DMS 273 treated with DMSO at 0.1 percent for 48 hours (cell line): ENCODE measurements around the gene PINK1.
"Not testable (repeated sequence)": the region's sequence is repeated elsewhere in the genome, so short reads cannot be mapped to it uniquely, and the experiment has no call there.

Source experiments
- DNase-seq: peaks from one replicate; lab custom pipeline; 2025; lab: John Stamatoyannopoulos, UW

Gene PINK1

DNA sequence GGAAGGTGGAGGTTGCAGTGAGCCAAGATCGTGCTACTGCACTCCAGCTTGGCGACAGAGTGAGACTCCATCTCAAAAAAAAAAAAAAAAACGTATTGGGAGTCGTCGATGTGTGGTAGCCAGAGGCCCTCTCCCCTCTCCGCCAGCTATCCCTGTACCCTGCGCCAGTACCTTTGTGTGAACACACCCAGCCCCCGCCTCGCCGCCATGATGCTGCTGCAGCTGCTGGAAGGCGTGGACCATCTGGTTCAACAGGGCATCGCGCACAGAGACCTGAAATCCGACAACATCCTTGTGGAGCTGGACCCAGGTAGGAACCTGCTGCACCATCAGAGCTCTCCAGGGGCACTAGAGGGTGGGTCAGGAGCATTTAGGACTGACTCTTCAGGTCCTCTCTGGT is 12.2 kb downstream of the PINK1 start:
- DNase-seq: no peak

DNA sequence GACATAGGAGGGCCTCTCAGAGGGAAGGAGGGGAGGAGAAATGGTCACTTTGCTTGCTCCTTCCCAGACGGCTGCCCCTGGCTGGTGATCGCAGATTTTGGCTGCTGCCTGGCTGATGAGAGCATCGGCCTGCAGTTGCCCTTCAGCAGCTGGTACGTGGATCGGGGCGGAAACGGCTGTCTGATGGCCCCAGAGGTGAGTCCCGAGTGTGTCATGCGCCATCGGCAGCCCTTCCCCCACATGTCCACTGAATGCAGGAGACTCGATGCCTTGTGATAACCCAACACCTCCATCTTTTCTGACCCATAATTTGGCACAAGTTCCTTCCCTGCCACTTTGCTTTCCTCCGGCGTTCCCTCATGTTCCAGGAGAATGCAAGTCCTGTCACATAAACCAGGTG is 15.2 kb downstream of the PINK1 start:
- DNase-seq: no peak

DNA sequence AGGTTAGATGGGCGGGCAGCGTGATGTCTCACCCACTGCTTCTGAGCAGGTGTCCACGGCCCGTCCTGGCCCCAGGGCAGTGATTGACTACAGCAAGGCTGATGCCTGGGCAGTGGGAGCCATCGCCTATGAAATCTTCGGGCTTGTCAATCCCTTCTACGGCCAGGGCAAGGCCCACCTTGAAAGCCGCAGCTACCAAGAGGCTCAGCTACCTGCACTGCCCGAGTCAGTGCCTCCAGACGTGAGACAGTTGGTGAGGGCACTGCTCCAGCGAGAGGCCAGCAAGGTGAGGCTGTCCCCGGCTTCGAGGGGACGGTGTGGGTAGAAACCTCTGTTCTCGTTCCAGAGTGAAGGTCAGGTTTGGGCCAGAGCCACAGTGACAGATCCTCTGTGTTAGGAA is 15.7 kb downstream of the PINK1 start:
- DNase-seq: no peak

DNA sequence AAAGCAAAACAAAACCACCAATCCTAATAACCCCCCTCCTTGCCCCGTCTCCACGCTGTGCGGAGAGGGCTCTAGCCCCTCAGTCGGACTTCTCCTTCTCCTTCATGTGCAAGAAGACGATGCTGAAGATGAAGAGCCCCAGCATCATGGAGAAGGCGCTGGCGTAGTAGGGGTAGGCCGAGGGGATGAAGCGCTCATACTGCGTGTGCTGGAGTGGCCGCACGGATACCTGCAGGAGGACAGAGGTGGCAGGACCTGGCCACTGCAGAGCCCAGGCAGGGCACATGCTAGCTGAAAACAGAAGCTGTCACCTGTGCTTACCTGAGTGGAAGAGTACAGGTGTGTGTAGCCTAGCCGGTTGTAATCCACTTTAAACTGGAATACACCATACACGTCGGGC is 19.0 kb downstream of the PINK1 start:
- no peak for DNase-seq

GRCh38 chr1:20654104-20654690 is 20.9 kb downstream of the PINK1 start:
- DNase-seq: no peak

DNA sequence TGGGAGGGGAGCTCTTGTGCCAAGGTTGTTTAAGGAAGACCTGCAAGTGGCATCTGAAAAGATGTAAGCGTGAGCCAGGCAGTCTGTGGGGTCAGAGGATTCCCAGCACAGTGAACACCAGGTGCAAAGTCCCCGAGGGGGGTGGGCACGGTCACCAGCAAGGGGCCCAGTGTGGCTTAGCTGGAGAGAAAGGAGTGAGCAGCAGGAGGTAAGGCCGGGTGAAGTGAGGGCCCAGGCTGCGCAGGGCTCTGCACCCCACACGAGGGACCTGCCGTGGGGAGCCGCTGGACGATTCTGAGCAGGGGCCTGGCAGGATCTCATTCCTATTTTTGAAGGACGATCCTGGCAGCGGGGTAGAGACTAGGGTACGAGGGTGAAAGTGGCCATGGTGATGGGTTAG is 23.8 kb downstream of the PINK1 start:
- DNase-seq: no peak

- DNase-seq: no peak
These were observed 25.1 kb downstream of the PINK1 start for GRCh38 chr1:20658166-20658915.

DNA sequence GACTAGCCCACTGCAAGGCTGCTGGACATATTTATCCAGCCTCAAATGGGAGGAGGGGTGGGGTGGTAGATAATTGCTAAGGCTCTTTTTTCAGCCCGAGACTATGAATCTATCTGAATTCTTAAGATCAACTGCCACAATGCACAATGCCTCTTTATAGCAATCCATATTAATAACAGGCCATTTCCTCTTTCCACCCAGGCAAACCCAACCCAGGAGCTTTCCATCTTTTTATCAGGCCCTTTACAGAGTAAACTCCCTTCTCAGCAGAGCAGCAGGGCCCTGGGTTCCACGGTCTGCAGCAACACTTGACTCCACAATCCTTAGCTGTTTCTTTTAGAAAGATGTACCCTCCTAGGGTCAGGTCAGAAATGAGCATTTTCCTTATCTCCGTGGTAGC is 27.1 kb downstream of the PINK1 start:
- no peak for DNase-seq

DNA sequence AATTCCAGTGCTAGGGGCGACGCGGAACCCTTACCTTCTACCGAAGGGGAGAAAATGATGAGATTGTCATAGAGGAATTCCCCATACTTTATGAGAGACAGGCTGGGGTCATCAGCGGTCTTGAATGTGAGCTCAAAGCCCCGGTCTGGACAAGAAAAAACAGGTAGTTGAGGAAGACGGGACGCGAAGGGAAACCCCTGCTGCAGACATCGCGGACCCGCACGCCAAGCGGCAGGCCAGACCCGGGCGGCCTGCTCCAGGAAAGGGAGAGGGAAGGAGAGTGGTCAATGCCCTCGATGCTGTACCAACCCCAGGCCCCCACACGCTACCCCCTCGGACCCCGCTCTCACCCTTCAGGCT is 27.6 kb downstream of the PINK1 start:
- DNase-seq: no peak

GRCh38 chr1:20661207-20662109 is 28.2 kb downstream of the PINK1 start, which contains the start of gene DDOST:
Gene DDOST (minus strand): TSS chr1:20661369. CDS start chr1:20661350, 19 bp downstream.
- DNase-seq: peak; percentile 95

- no peak for DNase-seq
These were observed 28.8 kb downstream of the PINK1 start for GRCh38 chr1:20662110-20662475.

GRCh38 chr1:20663365-20663764 is 30.1 kb downstream of the PINK1 start:
- DNase-seq: no peak

- no peak for DNase-seq
These were observed 30.9 kb downstream of the PINK1 start for GRCh38 chr1:20663969-20664715.

DNA sequence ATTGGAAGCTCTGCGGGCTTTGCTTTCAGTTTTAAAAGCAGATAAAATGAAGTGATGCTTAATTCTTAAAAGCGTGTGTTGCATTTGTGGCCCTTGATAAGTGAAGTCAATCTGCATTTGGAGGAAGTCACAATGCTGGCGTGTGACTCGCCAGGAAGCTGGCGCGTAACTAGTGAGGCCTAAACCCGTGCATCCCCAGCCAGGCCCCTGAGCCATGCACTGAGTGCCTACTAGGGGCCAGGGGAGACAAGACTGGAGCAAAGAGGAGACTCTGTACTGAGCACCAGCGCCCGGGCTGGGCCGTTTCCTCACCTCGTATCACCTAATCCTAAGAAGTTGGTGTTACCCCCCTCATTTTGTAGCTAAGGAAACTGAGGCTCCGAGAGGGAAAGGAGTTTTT is 32.5 kb downstream of the PINK1 start:
- no peak for DNase-seq

- no peak for DNase-seq
These were observed 32.9 kb downstream of the PINK1 start for GRCh38 chr1:20666146-20666545.

DNA sequence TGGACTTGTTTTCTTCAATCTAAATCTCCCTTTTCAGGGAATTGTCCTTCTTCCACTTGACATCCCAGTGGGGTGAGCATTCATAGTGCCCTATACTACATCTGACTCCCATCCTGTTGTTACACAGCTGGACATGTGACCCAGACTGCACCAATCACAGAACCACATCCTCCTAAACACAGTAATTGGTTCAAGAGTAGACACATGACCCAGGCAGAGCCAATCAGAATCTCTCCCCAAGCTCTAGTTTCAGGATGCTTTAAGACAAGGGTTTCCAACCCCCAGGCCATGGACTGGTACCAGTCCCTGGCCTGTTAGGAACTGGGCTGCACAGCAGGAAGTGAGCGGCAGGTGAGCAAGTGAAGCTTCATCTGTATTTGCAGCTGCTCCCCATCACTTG is 33.5 kb downstream of the PINK1 start:
- DNase-seq: no peak

GRCh38 chr1:20668581-20668980 is 35.3 kb downstream of the PINK1 start:
- DNase-seq: no peak

- DNase-seq: no peak
These were observed 37.7 kb downstream of the PINK1 start for GRCh38 chr1:20670936-20671335.

- DNase-seq: no peak
These were observed 39.0 kb downstream of the PINK1 start for GRCh38 chr1:20672265-20672632.

DNA sequence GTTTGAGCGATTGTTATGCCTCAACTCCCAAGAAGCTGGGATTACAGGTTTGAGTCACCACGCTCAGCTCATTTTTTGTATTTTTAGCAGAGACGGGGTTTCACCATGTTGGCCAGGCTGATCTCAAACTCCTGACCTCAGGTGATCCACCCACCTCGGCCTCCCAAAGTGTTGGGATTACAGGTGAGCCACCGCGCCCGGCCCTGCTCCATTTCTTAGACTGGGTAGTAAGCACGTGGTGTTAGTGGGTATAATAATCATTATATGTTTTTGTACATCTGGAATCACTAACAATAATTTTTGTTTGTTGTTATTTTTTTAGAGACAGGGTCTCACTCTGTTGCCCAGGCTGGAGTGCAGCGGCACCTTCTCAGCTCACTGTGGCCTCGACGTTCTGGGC is 40.4 kb downstream of the PINK1 start:
- not testable (repeated sequence) for DNase-seq

DNA sequence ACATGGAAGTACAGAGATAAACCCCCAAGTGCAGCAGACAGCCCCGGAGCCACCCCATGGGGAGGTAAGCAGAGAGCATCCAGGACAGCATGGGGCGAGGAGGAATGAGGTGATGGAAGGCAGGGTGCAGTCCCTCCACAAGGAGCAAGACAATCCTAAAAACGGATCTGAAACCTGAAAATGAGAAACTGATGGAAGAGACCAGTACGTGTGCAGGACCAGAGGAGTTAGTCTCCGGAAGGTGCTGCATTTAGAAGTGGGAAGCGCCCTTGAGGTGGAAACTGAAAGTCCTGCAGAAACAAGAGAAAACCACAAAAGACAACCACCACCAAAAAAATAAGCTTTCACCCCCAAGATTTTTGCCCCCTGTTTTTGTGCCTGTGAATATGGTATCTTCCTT is 45.3 kb downstream of the PINK1 start:
- no peak for DNase-seq

GRCh38 chr1:20680269-20680668 is 47.0 kb downstream of the PINK1 start:
- DNase-seq: no peak
